Glomerular endothelial cell (primary cell): ENCODE measurements around the gene LURAP1L. TPM values are rescaled to one million over a fixed set of nuclear protein-coding genes. Genes with fewer than 3 reads are reported as not detected.

ENCODE experiments used
- DNase-seq: peaks from one replicate; pipeline ENCODE4 v3.0.0-alpha.2; 2011; ENCODE audit warnings: low read depth, low spot score; ENCODE audit errors: extremely low read depth
- total RNA-seq: library from RNA; depleted of rRNA; stranded (reverse); fragments of >200 nt; gene quantifications from 2 replicates; pipeline ENCODE4 v1.2.3, GENCODE V29; 2015

Gene LURAP1L
- total RNA-seq, 1 donor from 2014 or later, result 29.4 TPM

DNA sequence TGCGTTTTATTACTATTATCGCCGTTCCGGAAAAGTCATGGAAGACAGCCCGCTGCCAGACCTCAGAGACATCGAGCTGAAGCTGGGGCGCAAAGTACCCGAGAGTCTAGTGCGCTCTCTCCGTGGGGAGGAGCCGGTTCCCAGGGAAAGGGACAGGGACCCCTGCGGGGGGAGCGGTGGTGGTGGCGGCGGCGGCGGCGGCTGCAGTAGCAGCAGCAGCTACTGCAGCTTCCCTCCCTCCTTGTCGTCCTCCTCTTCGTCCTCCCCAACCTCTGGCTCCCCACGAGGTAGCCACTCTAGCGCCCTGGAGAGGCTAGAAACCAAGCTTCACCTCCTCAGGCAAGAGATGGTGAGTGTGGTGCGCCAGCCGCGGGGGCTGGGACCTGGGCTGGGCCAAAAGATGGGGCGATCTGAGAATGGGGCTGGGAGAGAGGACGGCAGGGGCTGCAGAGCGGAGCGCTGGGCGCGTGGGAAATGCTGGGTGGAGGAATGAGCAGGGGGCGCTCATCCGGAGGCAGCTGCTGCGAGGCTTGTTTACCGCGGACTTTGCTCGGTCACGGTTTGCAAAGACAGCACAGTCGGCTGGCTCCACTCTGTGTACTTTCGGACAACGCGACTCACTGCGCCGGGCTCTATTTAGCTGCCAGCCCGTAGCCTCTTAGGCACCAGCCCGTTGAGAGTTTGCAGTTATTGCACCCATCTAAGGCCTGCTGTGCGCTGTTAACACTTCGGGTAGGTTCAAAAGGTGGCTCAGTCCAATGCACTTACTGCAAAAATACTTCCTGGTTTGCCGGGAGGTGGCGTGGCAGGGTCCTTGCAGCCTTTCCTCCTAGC, 1.1 kb downstream of the LURAP1L start:
- DNase-seq, result no peak

DNA sequence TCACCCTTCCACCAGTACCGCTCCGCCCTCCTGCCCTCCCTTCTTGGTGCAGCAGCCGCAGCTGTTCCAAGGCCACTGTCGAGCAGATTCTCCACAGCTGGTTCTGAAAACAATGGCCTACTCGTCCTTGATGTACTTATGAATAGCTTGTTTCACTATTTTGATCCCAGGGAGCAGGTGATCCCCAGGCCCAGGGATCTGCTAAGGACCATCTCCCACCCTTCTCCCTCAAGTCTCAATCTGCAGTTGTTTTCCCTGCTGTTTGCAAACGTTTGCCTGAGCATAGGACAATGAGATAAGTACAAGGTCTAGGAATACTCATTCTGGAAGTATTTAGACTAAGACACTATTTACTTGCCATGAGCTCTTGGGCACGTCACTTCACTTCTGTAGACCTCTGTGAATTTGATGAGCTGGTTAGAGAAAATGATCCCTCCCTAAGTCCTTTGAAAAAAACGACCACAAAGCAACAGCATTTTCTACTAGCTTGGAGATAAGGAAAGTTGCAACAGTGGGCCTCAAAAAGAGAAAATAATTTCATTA, 1.8 kb downstream of the LURAP1L start:
- no peak for DNase-seq

DNA sequence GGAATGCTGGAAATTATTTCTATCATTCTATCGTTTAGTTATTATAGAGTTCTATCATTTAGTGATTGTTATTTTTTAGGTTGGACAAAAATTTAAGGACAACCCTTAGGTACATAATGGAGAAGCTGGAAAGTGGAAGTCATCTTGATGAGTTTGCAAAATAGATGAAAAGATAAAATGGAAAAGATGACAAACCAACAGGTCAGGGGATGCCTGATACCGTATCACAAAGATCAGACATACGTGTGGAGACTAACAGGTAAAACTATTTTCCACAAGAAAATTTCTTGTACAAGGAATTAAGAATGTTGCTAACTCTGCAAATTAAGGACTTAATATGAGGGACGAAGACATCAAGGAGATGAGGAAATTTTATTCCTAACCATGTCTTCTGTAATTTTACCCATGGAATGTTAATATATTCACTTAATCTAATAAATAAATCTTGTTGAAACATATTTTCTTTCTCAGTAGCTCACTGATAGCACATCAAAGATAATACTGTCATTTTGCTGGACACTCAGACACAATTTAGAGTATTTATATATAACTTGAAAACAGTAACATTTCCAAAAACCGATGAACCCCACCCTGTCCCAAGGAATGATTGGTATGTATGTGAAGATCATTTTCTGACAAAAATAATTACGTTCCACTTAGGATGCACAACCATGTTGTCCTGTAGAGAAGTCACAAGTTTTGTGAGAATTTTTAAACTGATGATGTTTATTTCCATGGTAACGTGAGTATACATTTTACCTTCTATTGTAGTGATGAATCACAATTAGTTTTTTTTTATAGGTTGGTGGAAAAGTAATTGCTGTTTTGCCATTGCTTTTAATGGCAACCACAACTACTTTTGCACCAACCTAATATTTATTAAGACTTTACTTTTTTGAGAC, 2.6 kb downstream of the LURAP1L start:
- DNase-seq, result no peak

DNA sequence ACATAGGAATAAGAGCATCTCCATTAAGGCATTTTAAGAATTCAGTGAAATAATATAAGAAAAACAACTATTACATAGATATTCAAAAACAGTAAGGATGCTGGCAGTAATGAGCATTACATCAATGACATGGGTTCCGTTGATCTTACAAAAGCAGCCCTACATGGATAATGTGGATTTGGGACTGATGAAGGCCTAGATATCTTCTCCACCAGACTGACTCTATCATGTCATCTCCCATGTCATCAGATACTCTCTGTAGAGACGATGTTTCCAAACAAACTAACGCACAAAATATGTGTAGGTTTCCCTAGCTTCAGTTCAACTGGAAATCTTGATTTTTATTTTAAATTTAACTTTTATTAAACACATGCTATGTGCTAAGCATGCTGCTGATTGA, 3.6 kb downstream of the LURAP1L start:
- no peak for DNase-seq

DNA sequence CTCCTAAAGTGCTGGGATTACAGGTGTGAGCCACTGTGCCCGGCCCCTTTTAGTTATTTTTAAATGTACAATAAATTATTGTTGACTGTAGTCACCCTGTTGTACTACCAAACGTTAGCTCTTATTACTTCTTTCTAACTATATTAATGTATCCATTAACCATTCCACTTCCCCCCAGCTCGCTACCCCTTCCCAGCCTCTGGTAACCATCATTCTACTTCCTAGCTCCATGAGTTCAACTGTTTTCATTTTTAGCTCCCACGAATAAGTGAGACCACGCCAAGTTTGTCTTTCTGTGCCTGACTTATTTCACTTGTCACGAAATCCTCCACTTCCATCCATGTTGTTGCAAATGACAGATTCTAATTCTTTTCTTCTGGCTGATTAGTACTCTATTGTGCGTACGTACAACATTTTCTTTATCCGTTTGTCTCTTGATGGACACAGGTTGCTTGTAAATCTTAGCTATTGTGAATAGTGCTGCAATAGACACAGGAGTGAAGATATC, 6.5 kb downstream of the LURAP1L start:
- DNase-seq, result no peak

DNA sequence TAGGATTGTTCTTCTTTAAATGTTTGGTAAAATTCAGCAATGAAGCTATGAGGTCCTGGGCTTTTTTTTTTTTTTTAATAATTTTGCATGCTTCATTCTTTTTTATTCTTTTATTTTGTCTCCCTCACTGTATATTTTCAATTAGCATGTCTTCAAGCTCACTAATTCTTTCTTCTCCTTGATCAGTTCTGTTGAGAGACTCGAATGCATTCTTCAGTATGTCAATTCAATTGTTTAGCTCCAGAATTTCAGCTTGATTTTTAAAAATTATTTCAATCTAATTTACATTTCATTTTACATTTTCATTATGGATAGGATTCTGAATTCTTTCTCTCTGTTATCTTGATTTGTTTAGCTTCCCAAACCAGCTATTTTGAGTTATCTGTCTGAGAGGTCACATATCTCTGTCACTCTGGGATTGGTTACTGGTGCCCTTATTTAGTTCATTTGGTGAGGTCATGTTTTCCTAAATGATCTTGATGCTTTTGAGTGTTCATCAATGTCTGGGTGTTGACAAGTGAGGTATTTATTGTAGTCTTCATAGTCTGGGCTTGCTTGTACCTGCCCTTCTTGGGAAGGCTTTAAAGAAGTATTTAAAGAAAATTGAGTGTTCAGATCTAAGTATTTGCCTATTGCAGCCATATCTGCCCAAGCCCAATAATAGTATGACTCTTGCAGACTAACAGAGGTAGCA, 9.1 kb downstream of the LURAP1L start:
- DNase-seq, result no peak

DNA sequence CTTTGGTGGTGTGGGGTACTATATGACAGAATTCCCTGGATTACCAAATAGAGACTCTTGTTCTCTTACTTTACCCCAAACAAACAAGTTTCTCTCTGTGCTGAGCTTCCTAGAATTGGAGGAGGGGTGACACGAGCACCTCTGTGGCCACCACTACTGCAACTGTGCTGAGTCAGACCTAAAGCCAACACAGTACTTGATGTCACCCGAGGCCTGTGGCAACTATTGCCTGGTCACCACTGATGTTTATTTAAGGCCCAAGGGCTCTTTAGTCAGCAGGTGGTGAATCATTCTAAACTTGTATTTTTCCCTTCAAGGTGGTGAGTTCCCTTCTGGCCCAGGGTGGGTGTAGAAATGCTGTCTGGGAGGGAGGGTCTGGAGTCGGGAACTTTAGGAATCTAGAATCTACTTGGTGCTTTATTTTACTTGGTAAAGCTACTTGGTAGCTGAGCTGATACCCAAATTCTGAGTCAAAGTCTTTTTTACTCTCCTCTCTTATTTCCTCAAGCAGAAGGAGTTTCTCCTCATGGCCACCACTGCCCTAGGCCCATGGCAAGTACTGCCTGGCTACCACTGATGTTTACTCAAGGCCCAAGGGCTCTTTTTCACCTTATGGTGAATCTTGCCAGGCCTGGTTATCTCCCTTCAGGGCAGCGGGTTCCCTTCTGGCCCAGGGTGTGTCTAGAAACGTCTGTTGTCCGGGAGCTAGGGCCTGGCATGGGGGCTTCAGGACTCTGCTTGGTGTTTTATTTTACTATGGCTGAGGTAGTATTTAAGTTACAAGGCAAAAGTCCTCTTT, 9.8 kb downstream of the LURAP1L start:
- no peak for DNase-seq

DNA sequence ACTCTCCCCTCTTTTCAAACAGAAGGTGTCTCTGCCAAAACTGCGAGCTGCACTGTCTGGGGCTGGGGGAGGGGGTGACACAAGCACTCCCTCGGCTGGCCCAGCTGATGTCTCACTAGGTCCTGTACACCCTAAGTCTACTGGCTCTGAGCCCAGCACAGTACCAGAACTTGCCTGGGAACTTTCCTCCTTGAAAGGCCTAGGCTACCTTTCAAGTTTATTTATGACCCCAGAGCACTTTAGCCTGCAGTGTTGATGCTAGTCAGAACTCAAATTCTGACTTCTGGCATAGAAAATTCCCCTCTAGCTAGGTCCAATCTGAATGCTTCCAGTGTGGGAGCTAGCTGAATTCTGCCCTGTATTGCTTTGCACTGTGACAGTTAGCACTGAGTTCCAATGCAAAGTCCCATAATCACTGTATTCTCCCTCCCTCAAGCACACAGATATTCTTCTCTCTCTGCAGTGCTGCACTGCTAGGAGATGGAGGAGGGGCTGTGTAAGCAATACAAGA, 10.5 kb downstream of the LURAP1L start:
- no peak for DNase-seq

DNA sequence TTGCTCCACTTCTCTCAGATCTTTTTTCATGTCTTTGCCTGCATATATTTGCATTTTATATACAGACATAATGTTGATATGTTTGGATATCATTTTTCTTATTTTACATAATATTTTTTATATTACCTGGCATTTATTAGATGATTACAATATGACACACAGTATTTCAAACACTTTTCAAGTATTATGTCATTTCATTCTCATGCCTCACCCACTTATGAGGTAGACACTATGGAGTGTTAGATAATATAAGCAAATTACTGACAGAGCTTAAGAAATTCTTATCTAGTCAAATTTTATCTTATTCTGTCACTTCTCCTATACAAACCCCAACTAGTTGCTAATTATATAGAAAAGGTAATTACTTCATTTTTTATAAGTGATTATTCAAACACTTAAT, 11.1 kb downstream of the LURAP1L start:
- DNase-seq, result no peak

DNA sequence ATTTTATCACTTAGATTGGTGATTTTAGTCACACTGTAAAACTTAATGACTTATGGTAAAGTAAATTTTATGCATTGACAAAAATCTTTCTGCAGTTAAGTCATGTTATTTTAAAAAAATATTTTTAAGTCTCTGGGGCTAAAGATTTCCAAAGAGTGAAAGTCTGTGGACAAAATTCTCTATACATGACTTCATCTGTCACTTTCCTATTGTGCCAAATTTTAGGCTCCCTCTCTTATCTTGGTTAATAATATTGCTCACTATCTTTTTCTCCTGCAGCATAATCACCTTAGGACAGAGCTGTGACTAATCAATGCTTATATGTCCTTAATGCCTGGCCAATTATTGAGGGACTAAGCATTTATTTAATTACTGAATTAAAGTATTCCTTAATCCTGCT, 15.2 kb downstream of the LURAP1L start:
- no peak for DNase-seq

DNA sequence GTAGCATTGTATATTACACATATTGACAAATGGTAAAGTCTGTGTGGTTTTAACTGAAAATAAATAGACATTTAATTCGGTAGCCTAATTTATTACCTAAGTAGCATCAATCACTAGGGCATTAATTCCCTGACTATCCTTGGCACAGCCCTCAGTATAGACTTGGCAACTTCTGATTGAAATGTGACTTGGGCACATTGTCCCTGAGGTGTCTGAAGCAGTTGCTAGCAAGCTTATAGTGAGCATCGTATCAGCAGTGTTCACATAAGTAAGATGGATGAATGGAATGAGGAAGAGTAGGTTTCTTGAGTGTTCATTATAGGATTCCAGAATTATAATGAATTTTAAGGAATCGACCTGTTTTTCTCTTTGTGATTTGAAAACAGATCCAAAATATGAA, 16.1 kb downstream of the LURAP1L start:
- no peak for DNase-seq

DNA sequence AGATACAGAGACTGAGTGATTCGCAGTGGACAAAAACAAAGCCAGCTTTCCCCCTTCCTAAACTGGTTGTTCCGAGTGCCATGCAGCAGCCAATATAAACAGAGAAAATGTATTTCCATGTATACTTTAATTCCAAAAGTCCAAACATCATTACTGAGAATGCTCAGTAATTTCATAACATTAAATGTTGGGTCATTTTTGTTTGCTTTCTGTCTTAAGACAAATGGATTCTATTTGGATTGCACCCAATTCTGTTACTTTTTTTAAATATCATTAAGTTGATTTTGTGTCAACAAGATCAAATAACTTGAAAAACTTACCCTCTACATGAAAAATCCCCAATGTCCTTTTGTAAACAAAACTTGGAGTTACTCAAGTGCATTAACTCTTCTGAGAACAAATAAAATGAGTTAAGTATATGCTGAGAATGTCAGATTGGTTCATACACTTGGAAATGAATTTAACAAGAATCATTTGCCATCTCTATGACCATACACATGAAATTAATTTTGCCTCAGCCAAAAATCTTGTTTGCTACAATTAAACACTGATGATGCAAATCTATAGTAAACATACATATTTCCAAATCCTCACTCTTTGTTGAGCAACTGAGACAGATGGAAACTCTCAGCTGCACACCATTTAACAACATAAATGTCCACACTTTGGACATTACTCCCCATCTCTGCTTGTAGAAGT, 19.4 kb downstream of the LURAP1L start:
- DNase-seq, result no peak

DNA sequence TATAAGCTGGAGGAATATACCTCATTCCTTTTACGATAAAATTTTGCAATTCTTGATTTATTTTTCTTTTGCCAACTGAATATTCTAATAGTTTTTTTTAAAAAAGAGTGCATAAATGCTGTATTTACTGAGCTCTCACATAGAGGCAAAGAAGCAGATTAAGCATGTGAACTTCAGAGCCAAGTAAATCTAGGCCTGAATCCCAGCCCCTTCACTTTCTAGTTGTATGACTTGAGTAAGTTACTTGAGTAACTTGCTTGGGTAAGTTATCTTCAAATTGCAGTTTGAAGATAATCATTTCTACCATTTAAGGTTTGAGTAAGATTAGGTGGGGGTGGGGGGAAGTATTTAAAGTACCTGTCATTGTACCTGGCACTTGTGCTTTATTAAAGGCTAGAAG, 21.8 kb downstream of the LURAP1L start:
- no peak for DNase-seq

DNA sequence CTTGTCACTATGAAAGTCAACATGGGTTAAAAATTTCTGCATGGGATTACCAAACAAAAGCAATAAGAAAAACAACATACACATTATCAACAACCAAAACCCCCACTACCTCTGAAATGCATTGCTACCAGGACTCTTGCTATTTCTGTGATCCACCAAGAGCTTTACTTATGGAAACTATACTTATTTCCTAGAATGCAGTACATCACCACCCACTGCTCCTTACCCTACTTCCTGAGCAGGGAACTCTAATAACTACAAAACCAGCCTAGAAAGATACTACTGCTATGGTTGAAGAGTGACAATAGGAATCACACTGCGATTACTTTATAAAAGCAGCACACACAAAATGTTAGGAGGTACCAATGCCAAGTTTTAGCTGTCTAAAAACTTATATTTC, 22.2 kb downstream of the LURAP1L start:
- DNase-seq, result no peak

DNA sequence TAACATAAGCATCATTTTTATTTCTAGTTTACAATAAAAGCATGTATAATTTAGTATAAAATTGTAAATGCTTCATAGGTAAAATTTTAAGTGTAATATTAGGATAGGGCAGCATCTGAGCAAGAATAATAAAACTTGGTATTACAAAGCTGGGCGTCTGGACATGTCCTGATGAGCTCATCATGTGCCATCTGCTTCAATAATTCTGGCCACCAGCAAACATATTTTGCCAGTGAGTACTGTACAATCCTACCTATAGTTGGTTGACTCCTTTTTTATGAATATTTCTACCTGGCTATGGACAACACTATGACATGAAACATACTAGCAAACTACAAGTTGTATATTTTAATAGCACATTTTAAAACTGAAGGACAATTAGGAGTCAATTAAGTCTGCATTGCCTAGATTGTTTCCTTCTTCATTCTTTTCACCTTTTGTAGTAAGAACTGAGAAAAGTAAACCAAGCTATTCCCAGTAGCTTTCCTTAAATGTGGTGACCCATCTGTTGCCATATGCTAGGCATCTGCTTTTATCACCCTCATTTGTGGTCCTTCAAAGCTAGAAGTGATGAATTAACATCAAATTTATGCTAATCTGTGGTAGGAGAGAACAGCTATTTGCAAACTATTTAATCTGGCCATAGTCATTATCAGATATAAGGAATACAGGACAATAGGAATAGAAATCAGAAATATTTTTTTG, 23.4 kb downstream of the LURAP1L start:
- no peak for DNase-seq

DNA sequence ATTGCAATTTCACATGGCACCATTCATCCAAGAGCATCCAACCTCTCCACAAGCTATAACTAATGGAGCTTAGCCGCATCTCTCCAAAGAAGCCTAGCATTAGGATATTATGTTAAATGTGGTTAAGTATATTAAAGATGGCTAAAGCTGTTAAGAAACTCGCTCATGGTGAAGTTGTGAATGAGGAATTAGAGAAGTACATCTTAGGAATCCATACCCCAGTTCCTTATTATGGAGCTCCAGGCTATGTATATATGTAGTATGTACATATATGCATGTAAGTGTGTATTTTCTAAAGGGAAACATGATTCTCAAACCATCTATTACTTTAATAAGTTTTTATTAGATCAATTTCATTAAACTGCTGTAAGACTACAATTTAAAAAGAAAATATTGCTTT, 26.4 kb downstream of the LURAP1L start:
- no peak for DNase-seq

DNA sequence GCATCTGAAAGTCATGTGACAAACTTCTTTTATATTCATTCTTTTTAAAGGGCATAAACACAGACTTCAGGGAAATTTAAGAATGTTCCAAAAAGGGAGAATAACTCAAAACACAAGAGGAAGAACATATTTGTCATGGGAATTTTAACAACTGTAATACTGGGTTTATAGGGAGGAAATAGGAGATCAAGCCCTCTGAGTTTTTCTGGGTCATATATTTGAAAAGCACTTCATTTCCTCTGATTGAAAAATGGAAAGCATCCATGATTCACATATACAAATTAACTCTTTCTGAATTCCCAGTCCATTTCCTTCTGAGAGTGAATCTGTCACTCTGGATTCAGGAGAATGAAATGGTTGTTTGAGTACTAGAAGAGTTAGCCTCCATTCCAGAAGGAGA, 26.8 kb downstream of the LURAP1L start:
- no peak for DNase-seq

DNA sequence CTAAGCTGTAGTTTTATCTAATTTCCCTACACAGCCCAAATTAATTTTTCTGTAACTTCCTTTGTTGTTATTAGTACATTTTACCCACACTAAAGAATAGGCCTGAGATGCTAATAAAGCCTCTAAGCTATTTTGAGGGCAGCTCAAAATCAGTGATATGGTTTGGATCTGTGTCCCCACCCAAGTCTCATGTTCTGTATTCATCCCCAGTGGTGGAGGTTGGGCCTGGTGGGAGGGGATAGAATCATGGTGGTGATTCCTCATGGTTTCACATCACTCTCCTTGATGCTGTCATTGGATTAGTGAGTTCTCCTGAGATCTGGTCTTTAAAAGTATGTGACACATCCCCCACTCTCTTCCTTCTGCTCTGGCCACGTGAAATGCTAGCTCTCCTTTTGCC, 27.3 kb downstream of the LURAP1L start:
- no peak for DNase-seq

DNA sequence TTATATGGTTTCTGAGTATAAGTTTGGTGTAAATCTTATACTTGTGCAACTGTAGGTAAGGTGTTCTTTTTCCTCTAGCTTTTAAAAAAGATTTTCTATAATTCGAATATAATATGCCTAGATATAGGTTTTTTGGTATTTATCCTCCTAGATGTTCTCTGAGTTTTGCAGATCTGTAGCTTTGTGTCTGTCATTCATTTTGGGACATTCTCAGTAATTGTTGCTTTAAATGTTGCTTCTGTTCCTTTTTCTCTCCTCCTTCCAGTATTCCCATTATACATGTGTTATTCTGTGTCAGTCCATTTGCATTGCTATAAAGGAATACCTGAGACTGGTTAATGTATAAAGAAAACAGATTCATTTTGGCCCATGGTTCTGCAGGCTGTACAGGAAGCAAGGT, 33.7 kb downstream of the LURAP1L start:
- DNase-seq, result no peak
